Endothelial cell of umbilical vein (primary cell): ENCODE data around the gene SMCHD1. TPM values are rescaled to one million over a fixed set of nuclear protein-coding genes. Genes with fewer than 3 reads are reported as not detected.

ENCODE experiments used
- BruUV-seq: library from RNA; stranded (reverse); fragments of 400-500 nt; replicated peaks from 2 replicates; lab custom pipeline; 2021; lab: Mats Ljungman, UMichigan
- CTCF ChIA-PET: fragments of 300-600, 350-600 bp; sonication (Branson Sonifier 250); formaldehyde crosslinking; loops from one replicate; lab custom pipeline; 2021; ENCODE audit warnings: antibody characterized with exemption, inconsistent platforms; lab: Charles Lee
- POLR2A ChIA-PET: fragments of 300-600, 350-600 bp; sonication (Branson Sonifier 250); formaldehyde crosslinking; loops from one replicate; lab custom pipeline; 2021; ENCODE audit warnings: antibody characterized with exemption, inconsistent platforms; lab: Charles Lee
- DNase-seq: peaks from one replicate; pipeline ENCODE4 v3.0.0-alpha.2; 2011; ENCODE audit warnings: low read depth, low spot score
- FAIRE-seq: peaks from 2 replicates; lab custom pipeline; 2011; peaks lifted over from hg19 to GRCh38; lab: Jason Lieb, UNC
- H2AFZ ChIP-seq: 2 replicates; pipeline ENCODE4 v1.6.0; 2012; ENCODE audit warnings: low read depth, low read length, control low read depth, inconsistent platforms
- H3K27ac ChIP-seq: 2 replicates; pipeline ENCODE4 v1.5.1; 2011; ENCODE audit warnings: low read depth, mild to moderate bottlenecking, control low read depth, low read length, moderate library complexity; ENCODE audit not compliant: insufficient read depth
- H3K27me3 ChIP-seq, 2 experiments: 2 replicates each; pipeline versions ENCODE4 v1.6.0 to v1.6.1; 2011; ENCODE audit warnings: low read length in 2 of 2, mixed read lengths in 1 of 2; ENCODE audit not compliant: control insufficient read depth in 2 of 2, insufficient read depth in 2 of 2
- H3K36me3 ChIP-seq, 2 experiments: 2 replicates in 1 of 2; 3 replicates in 1 of 2; pipeline ENCODE4 v1.5.1; 2011; ENCODE audit warnings: low read length in 2 of 2, mild to moderate bottlenecking in 1 of 2, moderate library complexity in 1 of 2; ENCODE audit not compliant: control insufficient read depth in 2 of 2, insufficient read depth in 2 of 2; ENCODE audit errors: extremely low read depth in 1 of 2
- H3K4me1 ChIP-seq: 3 replicates; pipeline ENCODE4 v1.5.1; 2011; ENCODE audit warnings: mild to moderate bottlenecking, low read length; ENCODE audit not compliant: control insufficient read depth, insufficient read depth; ENCODE audit errors: extremely low read depth
- H3K4me2 ChIP-seq: 2 replicates; pipeline ENCODE4 v1.6.1; 2011; ENCODE audit warnings: low read length, control low read depth, mixed read lengths; ENCODE audit not compliant: insufficient read depth
- H3K4me3 ChIP-seq, 3 experiments: fragments of 200-600 bp in 1 of 3; sonication (generic), shearing (Covaris generic) in 1 of 3; replicated peaks in 1 of 3; 2 replicates each; pipeline ENCODE4 v1.5.1; 2011 to 2016; ENCODE audit warnings: control low read depth in 3 of 3, low read length in 3 of 3, mild to moderate bottlenecking in 2 of 3, inconsistent platforms in 1 of 3, low read depth in 1 of 3, moderate library complexity in 1 of 3; ENCODE audit not compliant: insufficient read depth in 1 of 3
- H3K79me2 ChIP-seq: 2 replicates; pipeline ENCODE4 v1.6.0; 2012; ENCODE audit warnings: low read length, inconsistent platforms; ENCODE audit not compliant: control insufficient read depth, insufficient read depth
- H3K9ac ChIP-seq: replicated peaks from 2 replicates; pipeline ENCODE3; 2011; ENCODE audit warnings: low read length, control low read depth; ENCODE audit not compliant: insufficient read depth; ENCODE audit errors: extremely low read depth
- H3K9me1 ChIP-seq: replicated peaks from 3 replicates; pipeline ENCODE4 v1.6.0; 2011; ENCODE audit warnings: mild to moderate bottlenecking, low read length; ENCODE audit not compliant: control insufficient read depth, insufficient read depth; ENCODE audit errors: extremely low read depth
- H3K9me3 ChIP-seq: replicated peaks from 2 replicates; pipeline ENCODE4 v1.5.1; 2012; ENCODE audit warnings: low read length, inconsistent platforms; ENCODE audit not compliant: control insufficient read depth, insufficient read depth
- H4K20me1 ChIP-seq: replicated peaks from 2 replicates; pipeline ENCODE3; 2011; ENCODE audit warnings: mild to moderate bottlenecking, low read length; ENCODE audit not compliant: control insufficient read depth, insufficient read depth; ENCODE audit errors: extremely low read depth
- CTCF ChIP-seq, 2 donors: IDR thresholded peaks; 1 replicate in 1 of 2; 2 replicates in 1 of 2; pipeline ENCODE4 v1.5.1; 2011; ENCODE audit warnings: low read length in 2 of 2, mild to moderate bottlenecking in 2 of 2, moderate library complexity in 2 of 2, control low read depth in 1 of 2, inconsistent platforms in 1 of 2, low read depth in 1 of 2; ENCODE audit not compliant: insufficient read depth in 1 of 2; ENCODE audit errors: extremely low read depth in 1 of 2
- EZH2 ChIP-seq: IDR thresholded peaks from 2 replicates; pipeline ENCODE4 v1.6.1; 2012; ENCODE audit warnings: borderline replicate concordance, low read depth, mild to moderate bottlenecking, moderate library complexity, low read length, inconsistent platforms; ENCODE audit not compliant: severe bottlenecking
- FOS ChIP-seq: IDR thresholded peaks from 2 replicates; pipeline ENCODE4 v1.6.1; 2011; ENCODE audit warnings: mild to moderate bottlenecking, low read length, moderate library complexity, borderline replicate concordance; ENCODE audit not compliant: insufficient read depth
- JUN ChIP-seq: IDR thresholded peaks from 2 replicates; pipeline ENCODE4 v1.6.1; 2011; ENCODE audit warnings: borderline replicate concordance, low read depth; ENCODE audit not compliant: insufficient read length, insufficient read depth
- POLR2AphosphoS5 ChIP-seq: IDR thresholded peaks from 2 replicates; pipeline ENCODE4 v1.6.1; 2012; ENCODE audit warnings: low read depth, mild to moderate bottlenecking, control low read depth, low read length, moderate library complexity; ENCODE audit not compliant: insufficient read depth
- dilution Hi-C: fragments of 300-500 bp; cut with MboI; formaldehyde crosslinking; loops from one replicate; pipeline ENCODE4 v1.15.0; 2019; ENCODE audit warnings: low sequenced_read_pairs; ENCODE audit not compliant: extremely low pct_ligation_motif_present
- intact Hi-C: fragments of 100-400 bp; cut with micrococcal nuclease; formaldehyde crosslinking; loops from one replicate; pipeline ENCODE4 v1.10.0; 2022
- polyA plus RNA-seq, 4 experiments: library from polyadenylated mRNA; depleted of rRNA in 3 of 4; stranded (reverse) in 3 of 4; unstranded in 1 of 4; fragments of >200 nt; gene quantifications; 2 replicates each; pipeline versions ENCODE4 v1.2.1 to v1.2.3, GENCODE V29; 2011 to 2012; ENCODE audit warnings: missing spikeins in 1 of 4
- total RNA-seq: library from RNA; stranded (reverse); gene quantifications from 2 replicates; pipeline ENCODE4 v1.2.3, GENCODE V29; 2021

Gene SMCHD1
- total and polyA plus RNA-seq, 2 donors (not counting 3 experiments of a cell fraction or from before 2014, with no cell fraction given): 7.4 to 39.9 TPM

GRCh38 chr18:2662990-2663389 lies 7.5 kb downstream of the SMCHD1 start:
- Histone ChIP-seq H4K20me1 (peaks cover 3% of the 10 kb centered on the region), H2AFZ (no peak overlapping the region)

More at GRCh38 chr18:2662990-2663389, 7.5 kb downstream of the SMCHD1 start:
- FAIRE-seq: no peak
- CTCF ChIA-PET: no interaction called here
- H3K79me2 ChIP-seq: peaks cover 83% of the 10 kb centered on the region
- no peaks in the 10 kb centered on the region for H3K27me3 ChIP-seq
- POLR2A ChIA-PET: interaction anchor here (0.5 kb wide), 1 partner anchor 403 kb away, joined by 4 read pairs; no protein-coding TSS in a partner anchor
- no peak overlapping the region for H3K27ac ChIP-seq
- no peaks in the 10 kb centered on the region for H3K9me1 ChIP-seq
- peaks cover 0 to under 1% of the 10 kb centered on the region in 2 experiments for H3K36me3 ChIP-seq
- H3K4me2 ChIP-seq: no peak overlapping the region
- no peaks in the 10 kb centered on the region for H3K9me3 ChIP-seq
- H3K4me1 ChIP-seq: peaks cover 14% of the 10 kb centered on the region
- TF ChIP-seq JUN (no peak), POLR2AphosphoS5 (no peak), CTCF (IDR thresholded peaks at IDR 0.05; ENCODE audit: extremely low read depth in 1 of 2, insufficient read depth in 1 of 2, low read depth in 1 of 2, low read length in 2 of 2) (no peak), EZH2 (no peak), FOS (no peak)
- H3K9ac ChIP-seq: no peak overlapping the region
- BruUV-seq: no TSS peak
- DNase-seq: no peak
- dilution Hi-C loops (no loop called here), intact Hi-C loops (no loop called here)
- no peak overlapping the region for H3K4me3 ChIP-seq
